ENCODE data around the gene DDX25.

Gene DDX25

DNA sequence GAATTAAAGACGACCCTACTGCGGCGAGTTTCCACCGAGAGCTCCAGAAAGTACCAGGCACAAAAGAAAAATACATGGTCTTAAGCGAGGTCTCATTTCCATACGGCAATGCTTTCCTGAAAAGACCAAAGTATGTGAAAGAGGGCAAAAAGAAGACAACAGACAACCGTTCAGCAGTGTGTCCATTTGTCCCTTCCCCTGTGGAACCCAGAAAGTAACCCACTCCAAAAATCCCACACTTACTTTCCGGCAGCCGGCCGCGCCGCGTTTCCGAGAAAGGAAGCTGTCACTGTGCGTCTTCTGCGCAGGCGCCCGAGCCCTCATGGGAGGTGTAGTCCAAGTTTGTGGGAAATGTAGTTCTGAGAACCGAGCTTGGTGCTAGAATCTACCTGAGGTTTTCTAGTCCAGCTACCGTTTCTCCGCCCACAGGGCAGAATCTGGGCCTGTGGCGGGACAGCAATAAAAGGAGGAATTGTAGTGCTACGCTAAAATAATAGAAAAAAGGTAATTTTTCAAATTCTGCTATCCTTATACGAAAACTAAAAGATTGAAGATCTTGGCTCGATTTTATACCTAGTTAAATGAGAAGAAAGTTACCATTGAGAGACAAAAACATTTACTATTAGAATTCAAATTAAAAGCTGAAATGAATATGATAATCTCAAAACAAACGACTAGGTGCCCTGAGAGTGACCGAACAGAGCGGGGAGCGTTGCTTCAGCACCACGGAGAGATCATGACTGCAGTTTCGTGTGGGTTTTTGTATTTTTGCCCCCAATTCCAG is 1.2 kb upstream of the DDX25 start, which contains the start of gene PUS3:
Gene PUS3, minus strand, starts transcription at position 280 of the 784 bp plus-strand sequence. CDS start 6,922 bp downstream, outside the sequence.
- TF ChIP-seq TEAD4 (IDR thresholded peaks at IDR 0.05) (no peak), CREB1 (IDR thresholded peaks at IDR 0.05; ENCODE audit: low read depth) (peak; percentile 76), TAF1 (IDR thresholded peaks at IDR 0.05; ENCODE audit: low read depth) (peak; percentile 76), NFIC (IDR thresholded peaks at IDR 0.05) (no peak), EGR1 (IDR thresholded peaks at IDR 0.05) (no peak), YY1 (IDR thresholded peaks at IDR 0.05; ENCODE audit: low read depth) (0 out of 2 replicates have a peak, but pooled peaks have one; percentile 41), TCF12 (IDR thresholded peaks at IDR 0.05; ENCODE audit: low read depth) (0 out of 2 replicates have a peak, but pooled peaks have one; percentile 31), RAD21 (IDR thresholded peaks at IDR 0.05; ENCODE audit: low read depth) (no peak)
- TF ChIP-seq, protein P1, sequence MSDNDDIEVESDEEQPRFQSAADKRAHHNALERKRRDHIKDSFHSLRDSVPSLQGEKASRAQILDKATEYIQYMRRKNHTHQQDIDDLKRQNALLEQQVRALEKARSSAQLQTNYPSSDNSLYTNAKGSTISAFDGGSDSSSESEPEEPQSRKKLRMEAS (IDR thresholded peaks at IDR 0.05): peak; percentile 72
- TF ChIP-seq, protein P2, sequence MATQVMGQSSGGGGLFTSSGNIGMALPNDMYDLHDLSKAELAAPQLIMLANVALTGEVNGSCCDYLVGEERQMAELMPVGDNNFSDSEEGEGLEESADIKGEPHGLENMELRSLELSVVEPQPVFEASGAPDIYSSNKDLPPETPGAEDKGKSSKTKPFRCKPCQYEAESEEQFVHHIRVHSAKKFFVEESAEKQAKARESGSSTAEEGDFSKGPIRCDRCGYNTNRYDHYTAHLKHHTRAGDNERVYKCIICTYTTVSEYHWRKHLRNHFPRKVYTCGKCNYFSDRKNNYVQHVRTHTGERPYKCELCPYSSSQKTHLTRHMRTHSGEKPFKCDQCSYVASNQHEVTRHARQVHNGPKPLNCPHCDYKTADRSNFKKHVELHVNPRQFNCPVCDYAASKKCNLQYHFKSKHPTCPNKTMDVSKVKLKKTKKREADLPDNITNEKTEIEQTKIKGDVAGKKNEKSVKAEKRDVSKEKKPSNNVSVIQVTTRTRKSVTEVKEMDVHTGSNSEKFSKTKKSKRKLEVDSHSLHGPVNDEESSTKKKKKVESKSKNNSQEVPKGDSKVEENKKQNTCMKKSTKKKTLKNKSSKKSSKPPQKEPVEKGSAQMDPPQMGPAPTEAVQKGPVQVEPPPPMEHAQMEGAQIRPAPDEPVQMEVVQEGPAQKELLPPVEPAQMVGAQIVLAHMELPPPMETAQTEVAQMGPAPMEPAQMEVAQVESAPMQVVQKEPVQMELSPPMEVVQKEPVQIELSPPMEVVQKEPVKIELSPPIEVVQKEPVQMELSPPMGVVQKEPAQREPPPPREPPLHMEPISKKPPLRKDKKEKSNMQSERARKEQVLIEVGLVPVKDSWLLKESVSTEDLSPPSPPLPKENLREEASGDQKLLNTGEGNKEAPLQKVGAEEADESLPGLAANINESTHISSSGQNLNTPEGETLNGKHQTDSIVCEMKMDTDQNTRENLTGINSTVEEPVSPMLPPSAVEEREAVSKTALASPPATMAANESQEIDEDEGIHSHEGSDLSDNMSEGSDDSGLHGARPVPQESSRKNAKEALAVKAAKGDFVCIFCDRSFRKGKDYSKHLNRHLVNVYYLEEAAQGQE (IDR thresholded peaks at IDR 0.05; ENCODE audit: low read depth): peak; percentile 85

DNA sequence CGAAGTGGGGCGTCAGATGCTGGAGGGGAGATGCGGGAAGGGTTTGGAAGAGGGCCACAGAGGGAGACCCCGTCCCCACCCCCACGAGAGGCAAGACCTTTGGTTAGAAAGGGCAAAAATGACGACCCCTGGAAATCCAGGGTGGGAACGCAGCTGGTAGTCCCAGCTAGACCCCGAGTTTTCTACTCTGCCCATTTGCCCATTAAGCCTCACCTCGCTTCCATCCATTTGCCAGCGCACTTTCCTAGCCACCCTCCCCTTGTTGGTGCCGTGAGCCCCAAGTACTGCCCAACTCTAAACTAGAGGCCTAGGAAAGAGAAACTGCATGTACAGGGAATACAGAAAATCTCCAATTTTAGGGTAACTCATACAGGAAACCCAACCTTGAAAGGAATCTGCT is 370 bp downstream of the DDX25 start:
- no peak for TF ChIP-seq FOXM1 (IDR thresholded peaks at IDR 0.05; ENCODE audit: borderline replicate concordance, low read depth)
- TF ChIP-seq CEBPB (IDR thresholded peaks at IDR 0.05): no peak
- TF ChIP-seq, protein P1 (IDR thresholded peaks at IDR 0.05): no peak
- TF ChIP-seq, protein P3, sequence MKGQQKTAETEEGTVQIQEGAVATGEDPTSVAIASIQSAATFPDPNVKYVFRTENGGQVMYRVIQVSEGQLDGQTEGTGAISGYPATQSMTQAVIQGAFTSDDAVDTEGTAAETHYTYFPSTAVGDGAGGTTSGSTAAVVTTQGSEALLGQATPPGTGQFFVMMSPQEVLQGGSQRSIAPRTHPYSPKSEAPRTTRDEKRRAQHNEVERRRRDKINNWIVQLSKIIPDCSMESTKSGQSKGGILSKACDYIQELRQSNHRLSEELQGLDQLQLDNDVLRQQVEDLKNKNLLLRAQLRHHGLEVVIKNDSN (IDR thresholded peaks at IDR 0.05): no peak
- TF ChIP-seq CREB1 (IDR thresholded peaks at IDR 0.05; ENCODE audit: low read depth): no peak
- no peak for TF ChIP-seq TEAD4 (IDR thresholded peaks at IDR 0.05)
- no peak for TF ChIP-seq TCF12 (IDR thresholded peaks at IDR 0.05; ENCODE audit: low read depth)

DNA sequence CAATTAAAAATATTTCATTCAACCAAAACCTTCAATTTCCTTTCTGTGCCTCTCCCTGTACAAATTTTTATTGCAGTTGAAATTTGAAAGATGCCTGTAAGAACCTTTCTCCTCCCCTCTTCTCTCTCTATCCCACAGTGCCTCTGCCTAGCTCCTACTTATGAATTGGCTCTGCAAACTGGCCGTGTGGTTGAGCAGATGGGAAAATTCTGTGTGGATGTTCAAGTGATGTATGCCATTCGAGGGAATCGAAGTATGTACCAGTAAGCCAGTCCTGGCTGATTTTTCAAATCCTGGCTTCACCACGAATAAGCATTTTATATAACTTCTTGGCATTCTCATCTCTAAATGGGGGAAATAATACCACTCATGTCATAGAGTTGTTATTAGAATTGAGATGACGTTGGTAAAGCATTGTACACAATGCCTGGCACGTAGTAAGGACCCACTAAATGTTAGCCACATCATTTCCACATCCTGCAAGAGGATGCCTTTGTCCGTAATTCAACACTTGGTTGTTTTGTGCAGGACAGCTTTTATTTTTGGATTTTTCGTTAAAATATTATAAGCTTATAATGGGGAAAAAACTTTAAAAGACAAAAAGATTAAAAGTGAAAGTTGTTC is 6.0 kb downstream of the DDX25 start:
- no peak for TF ChIP-seq TAF1 (IDR thresholded peaks at IDR 0.05; ENCODE audit: low read depth)
- no peak for TF ChIP-seq TCF12 (IDR thresholded peaks at IDR 0.05; ENCODE audit: low read depth)
- no peak for TF ChIP-seq YY1 (IDR thresholded peaks at IDR 0.05; ENCODE audit: low read depth)
- no peak for TF ChIP-seq CREB1 (IDR thresholded peaks at IDR 0.05; ENCODE audit: low read depth)
- no peak for TF ChIP-seq RAD21 (IDR thresholded peaks at IDR 0.05; ENCODE audit: low read depth)
- TF ChIP-seq, protein P1 (IDR thresholded peaks at IDR 0.05): no peak
- TF ChIP-seq, protein P2 (IDR thresholded peaks at IDR 0.05; ENCODE audit: low read depth): no peak
- no peak for TF ChIP-seq FOXM1 (IDR thresholded peaks at IDR 0.05; ENCODE audit: borderline replicate concordance, low read depth)
- TF ChIP-seq TEAD4 (IDR thresholded peaks at IDR 0.05): no peak
- no peak for TF ChIP-seq EGR1 (IDR thresholded peaks at IDR 0.05)
- no peak for TF ChIP-seq CEBPB (IDR thresholded peaks at IDR 0.05)
- TF ChIP-seq NFIC (IDR thresholded peaks at IDR 0.05): no peak
- TF ChIP-seq, protein P3 (IDR thresholded peaks at IDR 0.05): no peak
- no peak for TF ChIP-seq ZBTB7A (IDR thresholded peaks at IDR 0.05; ENCODE audit: low read depth)
- no peak for TF ChIP-seq EP300 (IDR thresholded peaks at IDR 0.05; ENCODE audit: borderline replicate concordance)

DNA sequence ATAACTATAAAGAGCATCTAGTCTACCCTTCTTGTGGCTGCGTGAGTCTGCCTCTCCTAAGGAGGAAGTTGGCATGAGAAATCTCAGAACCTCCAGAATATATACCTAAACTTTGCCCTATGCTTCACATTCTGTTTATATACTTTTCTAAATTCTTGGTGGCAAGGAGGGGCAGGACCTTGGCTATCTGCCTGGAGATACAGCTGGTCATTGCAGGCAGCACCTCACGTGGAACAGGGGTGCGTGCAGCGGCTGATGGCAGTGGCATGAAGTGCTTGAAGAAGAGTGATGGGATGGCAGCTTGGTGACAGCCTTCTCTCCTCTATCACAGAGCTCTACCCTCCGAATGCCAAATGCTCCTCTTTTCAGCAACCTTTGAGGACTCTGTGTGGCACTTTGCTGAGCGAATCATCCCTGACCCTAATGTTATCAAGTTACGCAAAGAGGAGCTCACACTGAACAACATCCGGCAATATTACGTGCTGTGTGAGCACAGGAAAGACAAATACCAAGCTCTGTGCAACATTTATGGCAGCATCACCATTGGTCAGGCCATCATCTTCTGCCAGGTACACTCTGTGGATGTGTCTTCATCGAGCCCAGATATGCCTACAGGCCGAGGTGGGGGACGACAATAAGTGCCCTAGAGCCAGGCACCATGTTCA is 12.5 kb downstream of the DDX25 start:
- TF ChIP-seq, protein P1 (IDR thresholded peaks at IDR 0.05): no peak
- TF ChIP-seq TEAD4 (IDR thresholded peaks at IDR 0.05): no peak
- TF ChIP-seq CREB1 (IDR thresholded peaks at IDR 0.05; ENCODE audit: low read depth): no peak
- no peak for TF ChIP-seq NFIC (IDR thresholded peaks at IDR 0.05)
- no peak for TF ChIP-seq EGR1 (IDR thresholded peaks at IDR 0.05)
- TF ChIP-seq, protein P3 (IDR thresholded peaks at IDR 0.05): no peak

All from Ishikawa (cell line).